ENCODE results near the gene BHLHE40.

Gene BHLHE40

GRCh38 chr3:4949659-4950058 is 29.6 kb upstream of the BHLHE40 start:
- H3K4me3 ChIP-seq (ENCODE audit: low read depth, low read length) = no peak overlapping the region
- DNase-seq (ENCODE audit: low read depth) = no peak
- TF ChIP-seq, protein P1, sequence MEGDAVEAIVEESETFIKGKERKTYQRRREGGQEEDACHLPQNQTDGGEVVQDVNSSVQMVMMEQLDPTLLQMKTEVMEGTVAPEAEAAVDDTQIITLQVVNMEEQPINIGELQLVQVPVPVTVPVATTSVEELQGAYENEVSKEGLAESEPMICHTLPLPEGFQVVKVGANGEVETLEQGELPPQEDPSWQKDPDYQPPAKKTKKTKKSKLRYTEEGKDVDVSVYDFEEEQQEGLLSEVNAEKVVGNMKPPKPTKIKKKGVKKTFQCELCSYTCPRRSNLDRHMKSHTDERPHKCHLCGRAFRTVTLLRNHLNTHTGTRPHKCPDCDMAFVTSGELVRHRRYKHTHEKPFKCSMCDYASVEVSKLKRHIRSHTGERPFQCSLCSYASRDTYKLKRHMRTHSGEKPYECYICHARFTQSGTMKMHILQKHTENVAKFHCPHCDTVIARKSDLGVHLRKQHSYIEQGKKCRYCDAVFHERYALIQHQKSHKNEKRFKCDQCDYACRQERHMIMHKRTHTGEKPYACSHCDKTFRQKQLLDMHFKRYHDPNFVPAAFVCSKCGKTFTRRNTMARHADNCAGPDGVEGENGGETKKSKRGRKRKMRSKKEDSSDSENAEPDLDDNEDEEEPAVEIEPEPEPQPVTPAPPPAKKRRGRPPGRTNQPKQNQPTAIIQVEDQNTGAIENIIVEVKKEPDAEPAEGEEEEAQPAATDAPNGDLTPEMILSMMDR (conservative IDR thresholded peaks at IDR 0.05; ENCODE audit: low read depth, low read length) = no peak

DNA sequence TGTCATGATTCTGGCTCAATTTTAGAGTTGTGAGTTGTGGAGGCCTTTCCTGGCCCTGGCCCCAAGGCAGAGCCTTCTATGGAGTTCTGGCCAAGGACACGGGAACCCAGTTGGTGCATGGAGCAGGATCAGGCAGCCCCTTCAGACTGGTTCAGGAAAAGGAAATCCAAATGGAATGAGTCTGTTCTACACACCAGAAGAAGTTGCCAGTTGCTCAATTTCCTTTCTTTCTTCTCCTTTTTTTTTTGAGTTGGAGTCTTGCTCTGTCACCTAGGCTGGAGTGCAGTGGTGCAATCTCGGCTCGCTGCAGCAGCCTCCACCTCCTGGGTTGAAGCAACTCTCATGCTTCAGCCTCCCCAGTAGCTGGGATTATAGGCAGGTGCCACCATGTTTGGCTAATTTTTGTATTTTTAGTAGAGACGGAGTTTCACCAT is 28.9 kb upstream of the BHLHE40 start:
- DNase-seq (ENCODE audit: low read depth) = no peak

GRCh38 chr3:4950948-4951347 is 28.3 kb upstream of the BHLHE40 start:
- TF ChIP-seq, protein P1 (conservative IDR thresholded peaks at IDR 0.05; ENCODE audit: low read depth, low read length) = no peak
- DNase-seq (ENCODE audit: low read depth) = no peak
- no peak overlapping the region for H3K4me3 ChIP-seq (ENCODE audit: low read depth, low read length)

More for the DNA sequence above, 28.9 kb upstream of the BHLHE40 start:
- TF ChIP-seq, protein P1 (conservative IDR thresholded peaks at IDR 0.05; ENCODE audit: low read depth, low read length) = no peak
- H3K4me3 ChIP-seq (ENCODE audit: low read depth, low read length) = no peak overlapping the region

DNA sequence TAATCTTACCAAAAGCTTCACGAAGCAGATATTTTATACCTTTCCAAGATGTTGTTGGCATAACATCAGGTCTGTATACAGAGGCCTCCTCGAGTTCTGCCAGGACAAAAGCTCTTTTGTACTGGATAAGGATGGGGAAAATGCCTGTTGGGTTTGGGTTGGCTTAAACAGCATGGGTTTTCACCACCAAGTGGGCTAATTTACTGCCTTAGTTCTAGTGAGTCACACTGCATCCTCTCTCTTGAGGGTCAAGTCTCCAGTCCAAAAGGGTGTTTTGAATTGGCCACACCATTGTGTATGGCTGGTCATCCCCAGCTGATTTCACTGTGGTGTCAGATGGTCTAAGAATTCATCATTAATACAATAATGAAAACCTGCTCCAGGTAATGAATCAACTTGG is 26.1 kb upstream of the BHLHE40 start:
- DNase-seq (ENCODE audit: low read depth) = no peak
- no peak overlapping the region for H3K4me3 ChIP-seq (ENCODE audit: low read depth, low read length)
- TF ChIP-seq, protein P1 (conservative IDR thresholded peaks at IDR 0.05; ENCODE audit: low read depth, low read length) = no peak

DNA sequence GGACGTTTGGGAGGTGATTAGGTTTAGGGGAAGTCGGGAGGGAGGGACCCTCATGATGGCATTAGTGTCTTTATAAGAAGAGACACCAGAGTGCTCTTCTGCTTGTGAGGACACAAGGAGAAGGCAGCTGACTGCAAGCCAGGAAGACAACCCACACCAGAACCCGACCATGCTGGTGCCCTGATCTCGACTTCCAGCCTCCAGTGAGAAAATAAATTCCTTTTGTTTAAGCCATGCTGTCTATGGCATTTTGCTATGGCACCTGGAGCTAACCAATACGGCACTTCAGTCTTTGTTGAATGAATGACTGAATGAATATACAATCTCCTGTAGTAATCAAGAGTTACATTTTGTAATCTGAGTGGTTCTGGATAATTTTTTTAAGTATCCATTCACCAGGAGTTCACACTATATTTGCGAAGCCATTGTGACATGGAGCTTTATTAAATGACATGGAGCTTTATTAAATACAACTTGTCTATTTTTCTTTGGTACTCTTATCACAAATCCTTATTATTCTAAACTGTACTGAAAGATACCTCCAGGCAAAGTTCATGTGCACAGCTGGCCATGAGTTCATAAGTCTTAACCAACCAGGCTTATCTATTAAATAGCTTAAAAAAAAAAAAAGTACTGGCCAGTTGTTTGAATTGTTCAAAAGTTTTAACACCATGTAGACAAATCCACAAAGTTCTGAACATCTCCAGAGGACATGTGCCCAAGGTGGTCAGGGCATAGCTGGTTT is 24.8 kb upstream of the BHLHE40 start:
- TF ChIP-seq, protein P1 (conservative IDR thresholded peaks at IDR 0.05; ENCODE audit: low read depth, low read length) = no peak
- H3K4me3 ChIP-seq (ENCODE audit: low read depth, low read length) = no peak overlapping the region
- DNase-seq (ENCODE audit: low read depth) = no peak

GRCh38 chr3:4956099-4956498 is 23.1 kb upstream of the BHLHE40 start:
- no peak overlapping the region for H3K4me3 ChIP-seq (ENCODE audit: low read depth, low read length)
- TF ChIP-seq, protein P1 (conservative IDR thresholded peaks at IDR 0.05; ENCODE audit: low read depth, low read length) = no peak
- no peak for DNase-seq (ENCODE audit: low read depth)

GRCh38 chr3:4956738-4957137 is 22.5 kb upstream of the BHLHE40 start:
- no peak overlapping the region for H3K4me3 ChIP-seq (ENCODE audit: low read depth, low read length)
- no peak for DNase-seq (ENCODE audit: low read depth)
- TF ChIP-seq, protein P1 (conservative IDR thresholded peaks at IDR 0.05; ENCODE audit: low read depth, low read length) = no peak
